ENCODE results near the gene OR2T1.
"Not testable (repeated sequence)": the region's sequence is repeated elsewhere in the genome, so short reads cannot be mapped to it uniquely, and the experiment has no call there.

DNA sequence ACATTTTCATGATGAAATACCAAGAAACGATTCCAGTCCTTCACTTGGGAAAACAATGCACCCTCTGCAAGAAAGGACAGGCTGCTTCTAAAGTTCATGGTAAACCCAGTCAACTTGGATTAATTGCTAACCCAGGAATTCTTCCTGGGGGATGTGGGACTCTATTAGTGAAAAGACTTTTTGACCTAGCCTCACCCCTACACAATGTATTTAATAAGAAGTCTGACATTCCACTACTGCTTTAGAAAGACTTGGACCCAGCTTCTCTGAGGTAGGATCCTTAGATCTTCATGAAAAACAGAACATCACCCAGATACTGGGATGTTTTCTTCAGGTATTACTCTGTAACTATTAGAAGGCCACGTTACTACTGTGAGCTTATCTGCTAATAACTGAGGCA lies 42.6 kb downstream of the OR2T1 start, which contains the start of gene OR2T2:
- TF ChIP-seq, protein P1, sequence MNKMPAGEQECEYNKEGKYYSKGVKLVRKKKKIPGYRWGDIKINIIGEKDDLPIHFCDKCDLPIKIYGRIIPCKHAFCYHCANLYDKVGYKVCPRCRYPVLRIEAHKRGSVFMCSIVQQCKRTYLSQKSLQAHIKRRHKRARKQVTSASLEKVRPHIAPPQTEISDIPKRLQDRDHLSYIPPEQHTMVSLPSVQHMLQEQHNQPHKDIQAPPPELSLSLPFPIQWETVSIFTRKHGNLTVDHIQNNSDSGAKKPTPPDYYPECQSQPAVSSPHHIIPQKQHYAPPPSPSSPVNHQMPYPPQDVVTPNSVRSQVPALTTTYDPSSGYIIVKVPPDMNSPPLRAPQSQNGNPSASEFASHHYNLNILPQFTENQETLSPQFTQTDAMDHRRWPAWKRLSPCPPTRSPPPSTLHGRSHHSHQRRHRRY (tag by site-specific recombination; IDR thresholded peaks at IDR 0.05) = not testable (repeated sequence)
- not testable (repeated sequence) for TF ChIP-seq ZNF521, ZNF473, ZNF626 (tag by site-specific recombination; IDR thresholded peaks at IDR 0.05)
- TF ChIP-seq, protein P2, sequence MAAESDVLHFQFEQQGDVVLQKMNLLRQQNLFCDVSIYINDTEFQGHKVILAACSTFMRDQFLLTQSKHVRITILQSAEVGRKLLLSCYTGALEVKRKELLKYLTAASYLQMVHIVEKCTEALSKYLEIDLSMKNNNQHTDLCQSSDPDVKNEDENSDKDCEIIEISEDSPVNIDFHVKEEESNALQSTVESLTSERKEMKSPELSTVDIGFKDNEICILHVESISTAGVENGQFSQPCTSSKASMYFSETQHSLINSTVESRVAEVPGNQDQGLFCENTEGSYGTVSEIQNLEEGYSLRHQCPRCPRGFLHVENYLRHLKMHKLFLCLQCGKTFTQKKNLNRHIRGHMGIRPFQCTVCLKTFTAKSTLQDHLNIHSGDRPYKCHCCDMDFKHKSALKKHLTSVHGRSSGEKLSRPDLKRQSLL (tag by site-specific recombination; IDR thresholded peaks at IDR 0.05) = not testable (repeated sequence)

Measured in HEK293 (cell line).